Erythroblast (primary cell): ENCODE data around the gene SS18L1.

Experiments used
- GATA1 ChIP-seq: IDR thresholded peaks from 2 replicates; pipeline ENCODE4 v1.6.1; 2011; ENCODE audit warnings: low read depth, mild to moderate bottlenecking, control low read depth, low read length, moderate library complexity
- POLR2A ChIP-seq: IDR thresholded peaks from 2 replicates; pipeline ENCODE4 v1.6.1; 2011; ENCODE audit warnings: mild to moderate bottlenecking, low read length

- TF ChIP-seq POLR2A (no peak), GATA1 (no peak)
These were observed 14.0 kb downstream of the SS18L1 start for GRCh38 chr20:62157387-62158087.
